ENCODE results near the gene ASGR2. TPM values are rescaled to one million over a fixed set of nuclear protein-coding genes. Genes with fewer than 3 reads are reported as not detected.

ASGR2 gene
- polyA plus RNA-seq, 1 donor (not counting 4 experiments of a cell fraction or from before 2014, with no cell fraction given), result not detected

DNA sequence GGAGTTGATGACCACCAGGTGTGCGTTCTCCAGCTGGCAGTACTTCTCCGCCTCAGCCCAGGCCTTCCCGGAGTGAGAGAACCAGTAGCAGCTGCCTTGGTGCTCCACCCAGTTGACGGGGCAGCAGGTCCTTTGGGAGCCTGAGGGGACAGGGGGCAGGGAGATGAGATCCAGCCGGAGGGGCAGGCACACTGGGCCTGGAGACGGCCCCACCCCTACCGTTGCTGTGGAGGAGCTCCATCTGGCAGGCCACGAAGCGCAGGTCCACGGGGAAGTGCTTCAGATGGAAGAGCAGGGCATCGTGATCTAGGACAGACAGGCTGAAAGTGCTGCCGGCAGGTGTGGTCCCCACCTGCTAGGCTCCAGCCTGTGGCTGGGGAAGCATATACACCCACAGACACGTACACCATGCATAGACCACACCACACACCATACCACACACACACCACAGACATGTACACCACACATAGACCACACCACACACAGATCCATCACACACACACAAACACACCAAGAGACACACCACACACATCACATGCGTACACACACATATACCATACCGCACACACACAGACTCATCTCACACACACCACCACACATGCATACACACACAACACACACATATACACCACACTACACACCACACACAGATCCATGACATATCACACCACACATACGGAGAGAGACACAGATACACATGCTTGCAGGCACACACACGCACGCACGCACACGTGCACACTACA lies 7.4 kb downstream of the ASGR2 start:
- peaks cover 14% of the 10 kb centered on the region for H3K27me3 ChIP-seq (ENCODE audit: control insufficient read depth, extremely low read depth, insufficient read depth, low read length)
- H3K9ac ChIP-seq (ENCODE audit: control insufficient read depth, extremely low read depth, insufficient read depth, low read length), result no peak overlapping the region
- dilution Hi-C loops (cut with MboI; ENCODE audit: extremely low pct_ligation_motif_present, low sequenced_read_pairs), result no loop called here
- no peaks in the 10 kb centered on the region for H3K9me1 ChIP-seq (ENCODE audit: control insufficient read depth, extremely low read depth, insufficient read depth, low read length)
- H3K4me3 ChIP-seq (ENCODE audit: control insufficient read depth in 2 of 3, extremely low read depth in 1 of 3, insufficient read depth in 2 of 3, low read depth in 1 of 3, low read length in 3 of 3), result no peak overlapping the region
- H3K9me3 ChIP-seq (ENCODE audit: control insufficient read depth, low read depth, low read length), result no peaks in the 10 kb centered on the region
- FAIRE-seq, result no peak
- H3K79me2 ChIP-seq (ENCODE audit: control insufficient read depth, insufficient read depth, low read length), result no peaks in the 10 kb centered on the region
- TF ChIP-seq CTCF (optimal IDR thresholded peaks at IDR 0.05 in 1 of 3, IDR thresholded peaks at IDR 0.05 in 1 of 3, conservative IDR thresholded peaks at IDR 0.05 in 1 of 3; ENCODE audit: extremely low read depth in 1 of 3, insufficient read depth in 2 of 3, low read length in 3 of 3) (no peak), EZH2 (IDR thresholded peaks at IDR 0.05; ENCODE audit: low read length) (no peak)
- no peak overlapping the region for H3K4me2 ChIP-seq (ENCODE audit: control insufficient read depth, extremely low read depth, insufficient read depth, low read depth, low read length)
- no peaks in the 10 kb centered on the region for H3K36me3 ChIP-seq (ENCODE audit: control insufficient read depth in 2 of 2, extremely low read depth in 1 of 2, insufficient read depth in 2 of 2, low read length in 2 of 2)
- H4K20me1 ChIP-seq (ENCODE audit: control insufficient read depth, extremely low read depth, insufficient read depth, low read length), result no peaks in the 10 kb centered on the region
- no peak overlapping the region for H2AFZ ChIP-seq (ENCODE audit: control insufficient read depth, low read length)
- no peaks in the 10 kb centered on the region for H3K4me1 ChIP-seq (ENCODE audit: control insufficient read depth, extremely low read depth, insufficient read depth, low read length)
- H3K27ac ChIP-seq (ENCODE audit: control insufficient read depth, insufficient read depth, low read length), result no peak overlapping the region
- DNase-seq (ENCODE audit: low read depth, low spot score), result no peak

DNA sequence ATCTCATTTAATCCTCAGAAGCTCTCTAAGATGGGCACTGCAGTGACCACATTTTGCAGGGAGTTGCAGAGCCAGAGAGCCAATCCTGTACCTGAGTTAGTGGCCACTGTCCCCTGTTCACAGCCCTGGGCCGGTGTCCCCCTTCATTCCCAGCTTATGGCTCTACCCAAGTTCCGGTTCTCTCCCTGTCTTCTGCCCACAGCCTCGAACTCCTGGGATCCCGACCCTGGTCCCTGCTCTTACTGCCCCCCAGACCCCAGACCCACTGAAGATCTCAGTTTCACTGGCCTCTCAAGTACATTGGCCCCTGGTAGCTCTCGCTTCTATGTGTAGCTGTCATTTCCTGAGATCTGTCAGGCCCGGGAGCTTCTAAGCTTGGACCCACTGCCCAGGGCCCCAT lies 12.2 kb downstream of the ASGR2 start:
- Histone ChIP-seq H2AFZ (ENCODE audit: control insufficient read depth, low read length) (no peak overlapping the region), H3K36me3 (ENCODE audit: control insufficient read depth in 2 of 2, extremely low read depth in 1 of 2, insufficient read depth in 2 of 2, low read length in 2 of 2) (no peaks in the 10 kb centered on the region), H3K4me3 (ENCODE audit: control insufficient read depth in 2 of 3, extremely low read depth in 1 of 3, insufficient read depth in 2 of 3, low read depth in 1 of 3, low read length in 3 of 3) (no peak overlapping the region), H4K20me1 (ENCODE audit: control insufficient read depth, extremely low read depth, insufficient read depth, low read length) (no peaks in the 10 kb centered on the region), H3K4me1 (ENCODE audit: control insufficient read depth, extremely low read depth, insufficient read depth, low read length) (no peaks in the 10 kb centered on the region), H3K79me2 (ENCODE audit: control insufficient read depth, insufficient read depth, low read length) (no peaks in the 10 kb centered on the region), H3K9me3 (ENCODE audit: control insufficient read depth, low read depth, low read length) (no peaks in the 10 kb centered on the region), H3K27ac (ENCODE audit: control insufficient read depth, insufficient read depth, low read length) (no peak overlapping the region), H3K9me1 (ENCODE audit: control insufficient read depth, extremely low read depth, insufficient read depth, low read length) (no peaks in the 10 kb centered on the region), H3K27me3 (ENCODE audit: control insufficient read depth, extremely low read depth, insufficient read depth, low read length) (peaks cover 19% of the 10 kb centered on the region), H3K9ac (ENCODE audit: control insufficient read depth, extremely low read depth, insufficient read depth, low read length) (no peak overlapping the region), H3K4me2 (ENCODE audit: control insufficient read depth, extremely low read depth, insufficient read depth, low read depth, low read length) (no peak overlapping the region)
- TF ChIP-seq CTCF (optimal IDR thresholded peaks at IDR 0.05 in 1 of 3, IDR thresholded peaks at IDR 0.05 in 1 of 3, conservative IDR thresholded peaks at IDR 0.05 in 1 of 3; ENCODE audit: extremely low read depth in 1 of 3, insufficient read depth in 2 of 3, low read length in 3 of 3) (no peak), EZH2 (IDR thresholded peaks at IDR 0.05; ENCODE audit: low read length) (no peak)
- FAIRE-seq (no peak), DNase-seq (ENCODE audit: low read depth, low spot score) (no peak)
- dilution Hi-C loops (cut with MboI; ENCODE audit: extremely low pct_ligation_motif_present, low sequenced_read_pairs), result no loop called here

Measured in keratinocyte (primary cell).